Stimulated activated CD4-positive, alpha-beta T cell treated with anti-CD3 and anti-CD28 coated beads, Interleukin-15, amount 100 ng/mL, for 1 hour (primary cell): ENCODE data around the gene CTAGE9.

Source experiments
- DNase-seq, 2 donors: peaks; one replicate each; pipeline ENCODE4 v3.0.0-alpha.2; 2020; ENCODE audit warnings: low read depth in 1 of 2, low spot score in 1 of 2

The CTAGE9 gene

DNA sequence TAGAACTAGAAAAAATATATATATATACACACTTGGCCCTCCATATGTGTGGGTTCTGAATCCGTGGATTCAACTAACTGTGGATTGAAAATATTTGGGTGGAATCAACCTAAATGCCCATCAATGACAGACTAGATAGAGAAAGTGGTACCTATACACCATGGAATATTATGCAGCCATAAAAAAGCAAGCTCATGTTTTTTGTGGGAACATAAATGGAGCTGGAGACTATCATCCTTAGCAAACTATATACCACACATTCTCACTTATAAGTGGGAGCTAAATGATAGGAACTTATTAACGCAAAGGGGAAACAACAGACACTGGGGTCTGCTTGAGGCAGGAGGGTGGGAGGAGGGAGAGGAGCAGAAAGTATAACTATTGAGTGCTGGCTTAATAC lies 37.6 kb downstream of the CTAGE9 start:
- no peak for DNase-seq

GRCh38 chr6:131669891-131670290 lies 40.9 kb downstream of the CTAGE9 start:
- no peak for DNase-seq

DNA sequence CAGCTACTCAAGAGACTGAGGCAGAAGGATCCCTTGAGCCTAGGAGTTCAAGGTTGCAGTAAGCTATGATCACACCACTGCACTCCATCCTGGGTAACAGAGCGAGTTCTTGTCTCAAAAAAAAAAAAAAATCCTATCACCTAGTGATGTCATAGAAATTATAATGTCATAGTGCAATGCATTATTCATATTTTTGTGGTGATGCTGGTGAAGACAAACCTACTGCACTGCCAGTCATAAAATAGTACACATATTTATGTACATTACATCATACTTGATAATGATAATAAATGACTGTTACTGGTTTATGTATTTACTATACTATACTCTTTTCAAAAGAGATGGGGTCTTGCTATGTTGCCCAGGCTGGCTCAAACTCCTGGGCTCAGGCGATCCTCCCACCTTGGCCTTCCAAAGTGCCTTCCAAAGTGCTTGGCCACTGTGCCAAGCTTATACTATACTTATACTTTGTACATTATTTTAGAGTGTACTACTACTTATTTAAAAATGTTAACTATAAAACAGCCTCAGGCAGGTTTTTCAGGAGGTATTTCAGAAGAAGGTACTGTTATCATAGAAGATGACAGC lies 47.1 kb downstream of the CTAGE9 start:
- no peak for DNase-seq

DNA sequence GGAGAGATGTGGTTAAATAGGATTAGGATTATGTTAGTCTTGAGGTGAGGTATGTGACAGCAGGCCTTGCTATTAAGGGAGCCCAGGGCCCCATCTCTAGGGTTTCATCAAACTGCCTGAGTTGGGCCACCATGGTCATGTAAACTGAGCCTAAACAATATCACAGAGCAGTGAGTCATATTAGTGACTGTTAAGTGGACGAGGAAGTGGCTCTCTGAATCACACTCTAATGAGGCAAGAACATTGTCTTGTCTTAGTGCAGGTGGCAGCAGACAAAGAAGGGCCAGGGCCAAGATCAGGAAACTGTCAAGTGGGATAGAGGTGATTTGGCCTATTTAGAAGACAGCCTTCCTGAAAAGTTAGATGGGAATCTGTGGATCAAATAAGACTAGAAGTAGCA lies 50.6 kb downstream of the CTAGE9 start:
- DNase-seq = no peak
